ENCODE measurements around the gene TATDN3.

TATDN3 gene, protein sequence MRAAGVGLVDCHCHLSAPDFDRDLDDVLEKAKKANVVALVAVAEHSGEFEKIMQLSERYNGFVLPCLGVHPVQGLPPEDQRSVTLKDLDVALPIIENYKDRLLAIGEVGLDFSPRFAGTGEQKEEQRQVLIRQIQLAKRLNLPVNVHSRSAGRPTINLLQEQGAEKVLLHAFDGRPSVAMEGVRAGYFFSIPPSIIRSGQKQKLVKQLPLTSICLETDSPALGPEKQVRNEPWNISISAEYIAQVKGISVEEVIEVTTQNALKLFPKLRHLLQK

GRCh38 chr1:212791676-212792395 lies at the start of gene TATDN3, which contains the start of gene NSL1:
Gene TATDN3 (plus strand): TSS chr1:212791894. CDS start chr1:212791922, 28 bp downstream.
Gene NSL1 (minus strand): TSS chr1:212791777. CDS start chr1:212791763, 14 bp downstream.
- TF ChIP-seq, protein P1, sequence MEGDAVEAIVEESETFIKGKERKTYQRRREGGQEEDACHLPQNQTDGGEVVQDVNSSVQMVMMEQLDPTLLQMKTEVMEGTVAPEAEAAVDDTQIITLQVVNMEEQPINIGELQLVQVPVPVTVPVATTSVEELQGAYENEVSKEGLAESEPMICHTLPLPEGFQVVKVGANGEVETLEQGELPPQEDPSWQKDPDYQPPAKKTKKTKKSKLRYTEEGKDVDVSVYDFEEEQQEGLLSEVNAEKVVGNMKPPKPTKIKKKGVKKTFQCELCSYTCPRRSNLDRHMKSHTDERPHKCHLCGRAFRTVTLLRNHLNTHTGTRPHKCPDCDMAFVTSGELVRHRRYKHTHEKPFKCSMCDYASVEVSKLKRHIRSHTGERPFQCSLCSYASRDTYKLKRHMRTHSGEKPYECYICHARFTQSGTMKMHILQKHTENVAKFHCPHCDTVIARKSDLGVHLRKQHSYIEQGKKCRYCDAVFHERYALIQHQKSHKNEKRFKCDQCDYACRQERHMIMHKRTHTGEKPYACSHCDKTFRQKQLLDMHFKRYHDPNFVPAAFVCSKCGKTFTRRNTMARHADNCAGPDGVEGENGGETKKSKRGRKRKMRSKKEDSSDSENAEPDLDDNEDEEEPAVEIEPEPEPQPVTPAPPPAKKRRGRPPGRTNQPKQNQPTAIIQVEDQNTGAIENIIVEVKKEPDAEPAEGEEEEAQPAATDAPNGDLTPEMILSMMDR (IDR thresholded peaks at IDR 0.05; ENCODE audit: low read depth, low read length), result no peak
- peak within 1 kb of the TSS; percentile 98 for H3K4me3 ChIP-seq (ENCODE audit: low read depth, low read length)
- in situ Hi-C loops (cut with HindIII; ENCODE audit: low sequenced_read_pairs), result no loop called here
- DNase-seq (ENCODE audit: low read depth, low spot score), result peak; percentile 93

- no peak for DNase-seq (ENCODE audit: low read depth, low spot score)
- H3K4me3 ChIP-seq (ENCODE audit: low read depth, low read length), result no peak overlapping the region
- TF ChIP-seq, protein P1 (IDR thresholded peaks at IDR 0.05; ENCODE audit: low read depth, low read length), result no peak
- in situ Hi-C loops (cut with HindIII; ENCODE audit: low sequenced_read_pairs), result no loop called here
These were observed 47.7 kb upstream of the TATDN3 start for GRCh38 chr1:212743901-212744475.

GRCh38 chr1:212745303-212745702 lies 46.4 kb upstream of the TATDN3 start:
- TF ChIP-seq, protein P1 (IDR thresholded peaks at IDR 0.05; ENCODE audit: low read depth, low read length), result no peak
- in situ Hi-C loops (cut with HindIII; ENCODE audit: low sequenced_read_pairs), result no loop called here
- DNase-seq (ENCODE audit: low read depth, low spot score), result no peak
- H3K4me3 ChIP-seq (ENCODE audit: low read depth, low read length), result no peak overlapping the region

DNA sequence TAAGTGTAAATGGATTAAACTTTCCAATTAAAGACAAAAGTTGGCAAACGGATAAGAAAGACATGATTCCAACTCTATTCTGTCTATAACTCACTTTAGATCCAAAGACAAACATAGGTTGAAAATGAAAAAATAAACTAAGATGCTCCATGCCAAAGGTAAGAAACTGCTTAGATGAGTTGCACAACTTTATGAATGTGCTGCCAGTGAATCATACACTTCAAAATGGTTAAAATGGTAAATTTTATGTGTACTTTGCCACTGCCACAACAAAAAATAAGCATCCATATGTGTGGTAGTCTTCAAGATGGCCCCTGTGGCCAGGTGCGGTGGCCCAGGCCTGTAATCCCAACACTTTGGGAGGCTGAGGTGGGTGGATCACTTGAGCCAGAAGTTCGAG lies 45.1 kb upstream of the TATDN3 start:
- TF ChIP-seq, protein P1 (IDR thresholded peaks at IDR 0.05; ENCODE audit: low read depth, low read length), result no peak
- no peak for DNase-seq (ENCODE audit: low read depth, low spot score)
- H3K4me3 ChIP-seq (ENCODE audit: low read depth, low read length), result no peak overlapping the region
- in situ Hi-C loops (cut with HindIII; ENCODE audit: low sequenced_read_pairs), result no loop called here

- in situ Hi-C loops (cut with HindIII; ENCODE audit: low sequenced_read_pairs), result no loop called here
- DNase-seq (ENCODE audit: low read depth, low spot score), result peak; percentile 70
- H3K4me3 ChIP-seq (ENCODE audit: low read depth, low read length), result no peak overlapping the region
- TF ChIP-seq, protein P1 (IDR thresholded peaks at IDR 0.05; ENCODE audit: low read depth, low read length), result peak; percentile 76
These were observed 41.7 kb upstream of the TATDN3 start for GRCh38 chr1:212749821-212750535.

DNA sequence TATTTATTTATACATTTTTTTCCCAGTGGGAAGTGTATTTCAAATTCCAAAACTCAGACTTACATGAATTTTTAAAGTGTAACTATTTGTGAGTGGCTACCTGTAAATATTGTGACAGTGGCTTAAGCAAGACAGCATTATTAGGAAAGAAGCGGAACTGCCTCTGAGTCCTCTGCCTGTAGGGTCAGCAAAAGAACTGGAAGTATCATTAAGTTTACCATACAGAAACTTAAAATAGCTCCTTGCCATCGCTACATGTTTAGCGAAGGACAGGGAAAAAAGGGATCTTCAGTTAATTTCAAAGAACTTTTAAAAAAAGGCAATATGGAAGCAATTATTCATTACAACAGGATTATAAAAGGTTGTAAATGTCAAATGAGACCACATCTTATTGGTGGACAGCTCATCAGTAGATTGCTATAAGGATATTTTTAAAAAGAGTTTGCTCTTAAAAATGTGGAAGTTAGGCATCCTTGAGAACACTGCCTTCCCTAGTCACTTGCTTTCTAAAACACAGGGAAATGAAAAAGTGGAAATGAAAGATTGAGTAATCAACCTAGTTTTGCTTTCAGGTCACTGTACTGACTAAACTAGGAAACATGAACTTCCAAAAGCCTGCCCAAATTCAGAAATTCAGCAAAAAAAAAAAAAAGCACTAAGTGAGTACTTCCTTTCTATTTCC lies 39.3 kb upstream of the TATDN3 start:
- no peak overlapping the region for H3K4me3 ChIP-seq (ENCODE audit: low read depth, low read length)
- DNase-seq (ENCODE audit: low read depth, low spot score), result peak; percentile 8
- in situ Hi-C loops (cut with HindIII; ENCODE audit: low sequenced_read_pairs), result no loop called here
- TF ChIP-seq, protein P1 (IDR thresholded peaks at IDR 0.05; ENCODE audit: low read depth, low read length), result no peak

Measured in astrocyte of the spinal cord (primary cell).